GM12878 (cell line): ENCODE results near the gene ERVMER34-1. TPM values are rescaled to one million over a fixed set of nuclear protein-coding genes. Genes with fewer than 3 reads are reported as not detected.

Source experiments
- ATAC-seq: fragments of 200-7000 bp; cut with Tn5 transposase; 3 replicates; pipeline ENCODE4 v1.9.1; 2020; ENCODE audit warnings: mild to moderate bottlenecking, moderate library complexity
- BruUV-seq: library from RNA; stranded (reverse); fragments of 400-500 nt; replicated peaks from 2 replicates; lab custom pipeline; 2021; lab: Mats Ljungman, UMichigan
- CTCF ChIA-PET: fragments of 300-600 bp; sonication (Branson Sonifier 250); formaldehyde crosslinking; extraction: SDS; loops from one replicate; lab custom pipeline; 2021; ENCODE audit warnings: inconsistent platforms; lab: Yijun Ruan, JAX
- POLR2A ChIA-PET: fragments of 350-600 bp; formaldehyde crosslinking; extraction: SDS; loops from one replicate; lab custom pipeline; 2021; ENCODE audit warnings: inconsistent platforms; lab: Charles Lee
- RAD21 ChIA-PET: fragments of 300-600 bp; sonication (Branson Sonifier 250); formaldehyde crosslinking; loops from one replicate; lab custom pipeline; 2023; ENCODE audit warnings: antibody characterized with exemption; ENCODE audit not compliant: unreplicated experiment; lab: Charles Lee
- SMC1A ChIA-PET: fragments of 300-600 bp; sonication (Branson Sonifier 250); formaldehyde crosslinking; loops from one replicate; lab custom pipeline; 2023; ENCODE audit not compliant: unreplicated experiment, uncharacterized antibody; lab: Charles Lee
- DNase-seq: peaks from one replicate; pipeline ENCODE4 v3.0.0-alpha.2; 2011; ENCODE audit warnings: low read depth, low spot score
- FAIRE-seq: peaks from 3 replicates; lab custom pipeline; 2011; peaks lifted over from hg19 to GRCh38; lab: Jason Lieb, UNC
- H2AFZ ChIP-seq: 2 replicates; pipeline ENCODE4 v1.6.0; 2011; ENCODE audit warnings: low read depth, low read length, control low read depth; ENCODE audit not compliant: control insufficient read depth
- H3K27ac ChIP-seq: 2 replicates; pipeline ENCODE4 v1.5.1; 2011; ENCODE audit warnings: control low read depth; ENCODE audit not compliant: control insufficient read depth, insufficient read depth
- H3K27me3 ChIP-seq, 2 experiments: replicated peaks in 1 of 2; 2 replicates each; pipeline versions ENCODE4 v1.6.0 to v1.6.1; 2011; ENCODE audit warnings: low read length in 1 of 2; ENCODE audit not compliant: control insufficient read depth in 2 of 2, insufficient read depth in 2 of 2
- H3K36me3 ChIP-seq, 2 experiments: 2 replicates each; pipeline ENCODE4 v1.5.1; 2011; ENCODE audit warnings: low read length in 1 of 2; ENCODE audit not compliant: control insufficient read depth in 2 of 2, insufficient read depth in 2 of 2
- H3K4me1 ChIP-seq: 2 replicates; pipeline ENCODE4 v1.6.1; 2011; ENCODE audit warnings: mild to moderate bottlenecking, low read length, moderate library complexity, mixed read lengths; ENCODE audit not compliant: control insufficient read depth, insufficient read depth
- H3K4me2 ChIP-seq: 2 replicates; pipeline ENCODE4 v1.6.0; 2011; ENCODE audit warnings: control low read depth; ENCODE audit not compliant: control insufficient read depth, insufficient read depth
- H3K4me3 ChIP-seq: fragments of 200-600 bp; sonication (generic); 2 replicates; pipeline ENCODE4 v1.5.1; 2016
- H3K79me2 ChIP-seq: 2 replicates; pipeline ENCODE4 v1.6.0; 2011; ENCODE audit warnings: low read length; ENCODE audit not compliant: control insufficient read depth, insufficient read depth
- H3K9ac ChIP-seq: 2 replicates; pipeline ENCODE4 v1.8.0; 2011; ENCODE audit warnings: low read length, control low read depth, mixed read lengths; ENCODE audit not compliant: control insufficient read depth, insufficient read depth
- H3K9me3 ChIP-seq: replicated peaks from 3 replicates; pipeline ENCODE4 v1.5.1; 2011; ENCODE audit warnings: mild to moderate bottlenecking, low read length; ENCODE audit not compliant: control insufficient read depth, insufficient read depth
- H4K20me1 ChIP-seq: 2 replicates; pipeline ENCODE4 v1.6.0; 2011; ENCODE audit not compliant: control insufficient read depth, insufficient read depth
- DPF2 ChIP-seq: fragments of 450-650 bp; IDR thresholded peaks from 2 replicates; pipeline ENCODE4 v1.6.1; 2017; ENCODE audit warnings: mild to moderate bottlenecking
- ETV6 ChIP-seq, 2 experiments: fragments of 450-650 bp in 1 of 2; IDR thresholded peaks in 1 of 2; conservative IDR thresholded peaks in 1 of 2; 2 replicates each; pipeline ENCODE4 v1.6.1; 2014; ENCODE audit warnings: antibody characterized with exemption in 1 of 2, borderline replicate concordance in 1 of 2, low read depth in 1 of 2, mild to moderate bottlenecking in 1 of 2, moderate library complexity in 1 of 2
- FOXM1 ChIP-seq: IDR thresholded peaks from 2 replicates; pipeline ENCODE4 v1.6.1; 2012; ENCODE audit warnings: low read depth, mild to moderate bottlenecking, inconsistent platforms, low read length, moderate library complexity
- IKZF1 ChIP-seq: fragments of 450-650 bp; conservative IDR thresholded peaks from 2 replicates; pipeline ENCODE4 v1.6.1; 2017; ENCODE audit warnings: antibody characterized with exemption, mild to moderate bottlenecking
- NFXL1 ChIP-seq: fragments of 450-650 bp; IDR thresholded peaks from 2 replicates; pipeline ENCODE4 v1.6.1; 2017; ENCODE audit warnings: antibody characterized with exemption, mild to moderate bottlenecking, borderline replicate concordance
- RELA ChIP-seq: fragments of 450-650 bp; IDR thresholded peaks from 2 replicates; pipeline ENCODE4 v1.8.0; 2014; ENCODE audit warnings: borderline replicate concordance; ENCODE audit not compliant: partially characterized antibody
- RFX5 ChIP-seq: IDR thresholded peaks from 2 replicates; pipeline ENCODE4 v1.6.1; 2011; ENCODE audit warnings: low read depth, low read length, improper control_type of control experiment
- SMARCA5 ChIP-seq: fragments of 450-650 bp; IDR thresholded peaks from 2 replicates; pipeline ENCODE4 v1.6.1; 2017; ENCODE audit warnings: mild to moderate bottlenecking
- TCF12 ChIP-seq: IDR thresholded peaks from 2 replicates; pipeline ENCODE4 v1.6.1; 2011; ENCODE audit warnings: low read depth, mild to moderate bottlenecking, low read length
- TCF3 ChIP-seq: IDR thresholded peaks from 2 replicates; pipeline ENCODE4 v1.6.1; 2012; ENCODE audit warnings: low read depth, mild to moderate bottlenecking, low read length, borderline replicate concordance; ENCODE audit not compliant: insufficient read depth
- ZNF217 ChIP-seq: fragments of 450-650 bp; IDR thresholded peaks from 2 replicates; pipeline ENCODE4 v1.6.1; 2017; ENCODE audit warnings: antibody characterized with exemption, mild to moderate bottlenecking
- ZNF274 ChIP-seq: IDR thresholded peaks from one replicate; pipeline ENCODE4 v1.8.0; 2011; ENCODE audit not compliant: insufficient read length, insufficient read depth
- WGBS: methylation state at CpG from one replicate; pipeline ENCODE4 v1.1.6; 2016; ENCODE audit warnings: low lambda C conversion rate; ENCODE audit not compliant: insufficient replicate concordance, insufficient coverage; ENCODE audit errors: missing lambda C conversion rate; 5-methylcytosine and 5-hydroxymethylcytosine counted together
- in situ Hi-C: fragments of 300-500 bp; cut with MboI; formaldehyde crosslinking; loops from 9 replicates; pipeline ENCODE4 v1.14.3; 2018; ENCODE audit warnings: mixed read lengths
- intact Hi-C: fragments of 100-400 bp; cut with micrococcal nuclease; formaldehyde crosslinking; loops from one replicate; pipeline ENCODE4 v1.14.2; 2022; ENCODE audit not compliant: unreplicated experiment
- polyA plus RNA-seq, 11 experiments: library from polyadenylated mRNA; depleted of rRNA in 4 of 11; unstranded in 6 of 11; stranded (reverse) in 5 of 11; fragments of >200 nt; fragmentation: Nextera tagmentation in 4 of 11; fragmentation: Illumina TruSeq in 1 of 11; extraction: Ambion mirVana in 4 of 11; extraction: Trizol in 1 of 11; gene quantifications; 1 replicate in 1 of 11; 2 replicates in 10 of 11; pipeline versions ENCODE4 v1.2.1 to v1.2.3, GENCODE V29; 2011 to 2016; ENCODE audit warnings: inconsistent platforms in 2 of 11, missing spikeins in 2 of 11, low read depth in 1 of 11
- total RNA-seq, 4 experiments: library from RNA; depleted of rRNA in 3 of 4; stranded (reverse); fragments of >200 nt in 3 of 4; fragmentation: Illumina TruSeq in 1 of 4; extraction: Trizol in 1 of 4; gene quantifications; 2 replicates each; pipeline versions ENCODE4 v1.2.1 to v1.2.3, GENCODE V29; 2013 to 2021
- TF ChIP-seq, protein P1 (sequence below): IDR thresholded peaks from 2 replicates; pipeline ENCODE4 v1.6.1; 2011; ENCODE audit warnings: low read depth, low read length, improper control_type of control experiment, borderline replicate concordance

The ERVMER34-1 gene
- total and polyA plus RNA-seq, 10 of the 15 experiments (the other 5 are each of a cell fraction or from before 2014, with no cell fraction given): not detected

DNA sequence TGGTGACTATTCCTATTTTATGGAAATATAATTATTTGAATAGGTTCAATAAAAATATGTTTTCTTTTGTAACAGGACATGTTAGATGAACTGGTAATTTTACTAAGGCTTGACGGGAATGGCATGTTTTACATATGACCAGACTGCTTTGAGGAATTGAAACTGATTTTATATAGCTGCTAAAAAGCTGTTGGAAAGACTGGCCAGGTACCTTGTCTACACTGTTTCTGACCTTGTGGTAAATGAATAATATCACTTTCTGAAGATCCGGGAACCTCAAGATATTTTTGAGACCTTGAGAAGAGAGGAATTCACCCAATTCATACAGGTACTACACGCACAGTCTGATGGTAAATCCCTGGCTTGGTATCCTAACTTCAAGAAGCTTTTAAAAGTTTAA is 50.0 kb downstream of the ERVMER34-1 start (continued):
- TF ChIP-seq DPF2 (peak; percentile 46; the same call in 1 of the 2 replicates), ZNF217 (peak; percentile 72; the same call in 1 of the 2 replicates), ZNF274 (no peak), RELA (no peak), SMARCA5 (no peak), IKZF1 (peak; percentile 59), FOXM1 (peak; percentile 46; the same call in 1 of the 2 replicates), TCF3 (no peak), TCF12 (no peak)
- TF ChIP-seq, protein P1, sequence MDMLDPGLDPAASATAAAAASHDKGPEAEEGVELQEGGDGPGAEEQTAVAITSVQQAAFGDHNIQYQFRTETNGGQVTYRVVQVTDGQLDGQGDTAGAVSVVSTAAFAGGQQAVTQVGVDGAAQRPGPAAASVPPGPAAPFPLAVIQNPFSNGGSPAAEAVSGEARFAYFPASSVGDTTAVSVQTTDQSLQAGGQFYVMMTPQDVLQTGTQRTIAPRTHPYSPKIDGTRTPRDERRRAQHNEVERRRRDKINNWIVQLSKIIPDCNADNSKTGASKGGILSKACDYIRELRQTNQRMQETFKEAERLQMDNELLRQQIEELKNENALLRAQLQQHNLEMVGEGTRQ: no peak
- TF ChIP-seq, all 136 proteins: peak for 23

DNA sequence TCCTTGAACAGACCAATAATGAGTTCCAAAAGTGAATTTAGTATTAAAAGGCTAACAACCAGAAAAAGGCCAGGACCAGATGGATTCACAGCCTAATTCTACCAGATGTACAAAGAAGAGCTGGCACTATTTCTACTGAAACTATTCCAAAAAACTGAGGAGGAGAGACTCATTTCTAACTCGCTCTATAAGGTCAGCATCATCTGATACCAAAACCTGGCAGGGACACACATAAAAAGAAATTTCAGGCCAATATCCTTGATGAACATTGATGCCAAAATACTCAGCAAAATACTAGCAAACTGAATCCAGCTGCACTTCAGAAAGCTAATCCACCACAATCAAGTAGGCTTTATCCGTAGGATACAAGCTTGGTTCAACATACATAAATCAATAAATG is 56.3 kb downstream of the ERVMER34-1 start:
- intact Hi-C loops: no loop called here
- Histone ChIP-seq H4K20me1 (no peaks in the 10 kb centered on the region), H3K9me3 (no peaks in the 10 kb centered on the region; the same call in 1 of the 3 replicates), H3K79me2 (no peaks in the 10 kb centered on the region), H3K27ac (no peak overlapping the region), H3K36me3 (no peaks in the 10 kb centered on the region), H3K4me3 (no peak overlapping the region), H2AFZ (no peak overlapping the region), H3K27me3 (no peaks in the 10 kb centered on the region), H3K9ac (no peak overlapping the region), H3K4me1 (no peaks in the 10 kb centered on the region), H3K4me2 (no peak overlapping the region)
- in situ Hi-C loops: no loop called here
- DNase-seq (no peak), FAIRE-seq (no peak), ATAC-seq (no peak)
- POLR2A ChIA-PET: interaction anchor here (1.0 kb wide), 1 partner anchor 18 kb away, joined by 3 read pairs; no protein-coding TSS in a partner anchor
- SMC1A ChIA-PET: no interaction called here
- BruUV-seq: no TSS peak
- TF ChIP-seq RFX5 (no peak), ETV6 (conservative IDR thresholded peaks at IDR 0.05 in 1 of 2, IDR thresholded peaks at IDR 0.05 in 1 of 2; ENCODE audit: borderline replicate concordance in 1 of 2, low read depth in 1 of 2) (no peak), NFXL1 (no peak)
- 100% methylated on average over 2 of the region's 2 CpGs for WGBS
- CTCF ChIA-PET: interaction anchor here (0.8 to 1.2 kb wide), 2 partner anchors 16 to 150 kb away, joined by 3 read pairs; no protein-coding TSS in a partner anchor
- RAD21 ChIA-PET: no interaction called here
